NCI-H345 treated with DMSO at 0.1 percent for 48 hours (cell line): ENCODE results near the gene NDST1.

ENCODE experiments used
- DNase-seq: peaks from one replicate; lab custom pipeline; 2025; ENCODE audit not compliant: unreplicated experiment; lab: John Stamatoyannopoulos, UW

NDST1 gene

DNA sequence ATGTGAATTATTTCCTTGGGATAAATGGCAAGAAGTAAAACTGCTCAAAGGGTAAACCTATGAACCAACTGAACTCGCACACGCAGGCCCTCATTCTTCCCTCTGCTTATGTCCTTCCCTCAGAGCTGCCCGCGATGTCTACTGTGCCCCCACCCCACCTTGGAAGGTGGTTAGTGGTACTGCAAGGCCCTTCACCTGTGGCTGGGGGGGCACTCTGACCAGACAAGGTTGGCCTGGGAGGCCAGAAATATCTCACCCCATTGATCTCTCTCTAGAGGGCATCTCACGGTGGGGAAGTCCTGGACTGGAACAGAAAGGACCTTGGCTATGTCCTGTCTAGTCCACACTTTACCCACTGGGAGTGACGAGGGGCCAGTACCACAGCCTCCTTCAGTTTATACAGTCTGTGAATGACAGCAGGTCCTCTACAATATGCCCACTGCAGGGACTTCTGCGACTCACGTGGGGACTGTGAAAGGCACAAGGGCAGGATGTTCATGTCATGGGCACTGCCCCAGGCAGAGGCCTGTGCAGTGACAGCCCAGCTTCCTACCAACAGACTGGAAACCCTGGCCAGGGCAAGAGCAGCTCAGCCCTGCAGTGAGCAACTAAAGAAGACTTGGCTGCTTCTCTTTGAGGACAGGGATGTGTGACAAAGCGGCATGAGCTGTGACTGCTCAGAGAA lies 75.8 kb downstream of the NDST1 start:
- no peak for DNase-seq

DNA sequence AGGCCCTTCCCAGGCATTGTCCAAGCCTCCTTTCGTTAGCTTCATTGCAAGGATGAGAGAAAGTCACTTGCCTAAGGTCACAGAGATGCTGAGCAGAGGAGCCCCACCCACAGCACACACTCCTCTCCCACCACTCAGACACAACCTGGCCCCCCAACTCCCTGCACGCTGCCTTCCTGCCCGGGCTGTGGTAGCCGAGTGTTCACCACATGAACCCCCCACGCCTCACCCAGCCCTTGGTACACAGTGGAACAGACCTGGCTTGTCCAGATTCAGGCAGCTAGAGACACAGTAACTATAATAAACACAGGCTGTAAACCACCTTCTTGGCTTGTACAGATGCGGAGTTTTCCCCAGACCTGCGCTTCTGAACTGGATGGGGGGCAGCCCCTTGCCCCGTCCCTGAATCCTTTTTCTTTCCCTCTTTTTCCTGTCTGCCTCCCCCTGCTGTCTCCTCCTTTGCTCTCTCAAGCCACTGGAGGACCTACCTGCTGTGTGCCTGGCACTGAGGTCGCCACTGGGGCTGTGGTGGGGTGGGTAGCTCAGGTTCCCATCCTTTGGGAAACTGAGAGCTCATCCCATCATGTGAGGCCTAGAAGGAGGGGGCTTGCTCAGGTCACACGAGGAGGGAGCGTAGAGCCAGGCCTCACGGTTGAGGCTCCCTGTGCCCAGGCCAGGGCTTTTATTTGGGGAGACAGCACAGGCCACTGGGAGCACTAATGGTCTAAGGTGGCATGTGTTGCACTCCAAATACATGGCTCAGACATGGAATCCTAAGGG lies 76.8 kb downstream of the NDST1 start:
- no peak for DNase-seq

DNA sequence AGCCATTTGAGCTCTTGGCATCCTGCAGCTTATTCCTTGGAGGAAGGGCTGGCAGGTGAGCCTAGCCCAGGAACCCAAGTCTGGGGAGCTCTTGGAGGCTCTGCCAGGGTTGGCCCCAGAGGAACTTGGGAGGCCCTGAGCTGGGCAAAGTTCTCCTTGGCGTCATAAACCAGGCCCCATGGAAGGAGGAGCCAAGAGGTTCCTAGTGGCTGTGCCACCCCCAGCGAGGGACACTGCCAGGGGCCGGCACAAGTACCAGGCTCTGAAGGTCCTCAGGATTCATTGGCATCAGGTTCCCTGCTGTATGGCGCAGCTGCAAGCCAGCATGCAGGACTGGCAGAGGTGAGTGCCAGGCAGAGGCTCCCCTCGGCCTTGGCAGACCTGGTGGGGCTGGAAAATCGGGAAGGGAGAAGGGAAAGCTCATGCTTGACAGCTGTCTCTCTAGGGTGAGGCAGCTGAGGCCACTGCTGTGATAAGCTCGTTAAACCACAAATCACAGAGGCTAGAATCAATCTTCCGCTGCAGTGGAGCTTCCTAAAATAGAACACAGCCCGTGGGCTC lies 77.9 kb downstream of the NDST1 start:
- DNase-seq: no peak

- no peak for DNase-seq
These were observed 79.1 kb downstream of the NDST1 start for GRCh38 chr5:150587016-150587415.

GRCh38 chr5:150587856-150588595 lies 80.1 kb downstream of the NDST1 start:
- DNase-seq: no peak

DNA sequence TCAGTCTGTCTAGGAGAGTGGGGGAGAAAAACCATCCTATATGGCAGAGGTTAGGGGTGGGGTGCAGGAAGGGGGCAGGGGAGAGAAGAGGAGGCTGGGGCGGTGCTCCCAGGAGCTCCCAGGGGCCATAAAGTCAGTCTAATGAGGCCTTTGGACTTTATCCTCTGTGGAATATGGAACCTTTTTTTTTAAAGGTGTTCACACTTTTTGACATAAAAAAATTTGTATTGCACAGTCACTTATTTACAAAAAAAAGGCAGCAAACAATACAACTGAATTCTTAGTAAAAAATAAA lies 80.6 kb downstream of the NDST1 start:
- no peak for DNase-seq

DNA sequence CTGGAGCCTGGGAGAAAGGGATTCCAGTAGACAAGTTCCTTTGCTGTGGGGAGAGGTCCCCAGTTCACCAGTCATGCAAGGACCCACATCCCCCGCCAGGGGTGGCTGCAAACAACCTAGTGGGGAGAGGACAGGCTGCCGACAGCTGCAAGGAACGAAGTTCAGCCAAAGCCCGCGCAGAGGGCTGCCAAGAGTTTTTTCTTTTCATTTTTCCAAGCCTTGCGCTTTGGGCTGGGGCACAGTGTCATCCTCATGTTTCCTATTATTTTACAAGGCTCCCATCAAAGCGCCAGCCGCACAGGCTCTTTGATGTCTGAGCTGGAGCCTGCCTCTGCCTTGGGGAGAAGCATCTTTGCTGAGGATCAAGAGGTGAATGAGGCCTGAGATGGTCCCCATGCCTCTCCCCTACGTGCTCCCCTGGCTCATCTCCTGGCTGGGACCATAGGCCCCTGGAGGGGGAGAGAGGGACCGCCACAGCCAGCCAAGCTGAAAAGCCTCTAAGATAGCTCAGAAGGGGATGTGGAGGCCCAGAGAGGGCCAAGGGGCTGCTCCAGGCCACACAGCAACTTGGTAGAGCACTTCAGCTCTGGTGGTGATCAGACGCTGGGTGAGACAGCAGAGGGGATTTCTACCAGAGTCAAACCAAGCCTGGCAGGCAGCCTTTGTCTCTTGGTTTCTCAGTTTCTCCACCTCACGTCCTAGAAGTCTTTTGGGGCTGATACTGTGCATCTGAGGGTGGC lies 82.1 kb downstream of the NDST1 start:
- no peak for DNase-seq

DNA sequence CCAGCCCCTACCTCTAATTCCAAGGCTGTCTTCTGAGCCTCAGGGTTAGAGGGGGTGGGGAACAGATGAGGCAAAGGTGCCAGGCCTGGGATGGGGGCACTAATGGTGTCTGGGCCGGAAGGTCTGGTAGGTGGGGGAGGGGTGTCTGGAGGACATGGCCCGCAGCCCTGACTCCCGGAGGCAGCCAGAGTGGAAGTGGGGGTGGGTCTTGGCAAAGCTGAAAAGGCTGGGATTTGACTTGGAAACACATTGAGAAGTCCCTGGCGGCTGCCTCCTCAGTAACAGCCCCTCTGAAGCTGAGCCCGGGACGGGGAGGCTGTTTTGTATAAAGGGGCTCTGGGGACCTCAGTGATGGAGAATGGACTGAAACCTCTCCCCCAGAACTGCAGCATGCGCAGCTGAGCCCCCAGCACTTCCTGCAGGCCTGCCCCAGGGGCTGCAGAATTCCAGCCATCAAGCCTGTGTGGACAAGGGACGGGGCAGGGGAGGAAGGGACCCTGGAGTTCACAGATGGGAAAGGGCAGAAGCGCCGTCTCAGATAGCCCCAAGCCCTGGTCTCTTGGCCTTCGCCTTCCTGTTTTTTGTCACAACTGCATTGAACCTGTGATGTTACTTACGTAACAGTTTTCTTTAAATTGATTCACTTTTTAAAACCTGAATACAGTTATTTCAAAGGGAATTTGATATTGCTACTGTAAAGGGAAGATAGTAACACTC lies 83.2 kb downstream of the NDST1 start:
- DNase-seq: no peak

GRCh38 chr5:150593593-150593992 lies 85.7 kb downstream of the NDST1 start:
- no peak for DNase-seq

DNA sequence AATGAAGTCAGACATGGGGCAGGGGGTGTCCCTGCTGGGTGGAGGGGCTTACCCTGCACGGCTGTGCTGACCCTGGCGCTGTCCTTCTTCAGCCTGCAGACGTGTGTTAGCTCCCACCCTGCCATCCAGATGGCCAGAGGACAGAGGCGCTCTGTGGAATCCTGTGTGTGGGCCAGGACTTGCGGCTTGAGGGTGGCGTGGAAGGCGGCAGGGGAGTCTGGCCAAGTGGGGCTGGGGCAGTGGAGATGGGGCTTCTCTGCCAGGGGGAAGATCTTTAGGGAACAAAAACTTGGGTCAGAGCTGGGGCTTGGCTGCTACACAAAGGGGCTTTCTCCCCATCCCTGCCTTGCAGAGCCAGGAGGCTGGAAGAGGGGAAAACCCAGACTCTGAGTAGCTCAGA lies 86.1 kb downstream of the NDST1 start:
- no peak for DNase-seq

GRCh38 chr5:150595466-150596031 lies 87.6 kb downstream of the NDST1 start:
- no peak for DNase-seq

- no peak for DNase-seq
These were observed 88.4 kb downstream of the NDST1 start for GRCh38 chr5:150596313-150596712.

- no peak for DNase-seq
These were observed 88.9 kb downstream of the NDST1 start for GRCh38 chr5:150596826-150597225.

GRCh38 chr5:150598006-150598405 lies 90.1 kb downstream of the NDST1 start:
- no peak for DNase-seq

GRCh38 chr5:150598821-150599273 lies 90.9 kb downstream of the NDST1 start:
- DNase-seq: no peak

GRCh38 chr5:150599281-150599680 lies 91.3 kb downstream of the NDST1 start:
- no peak for DNase-seq

- peak; percentile 54 for DNase-seq
These were observed 92.1 kb downstream of the NDST1 start for GRCh38 chr5:150599917-150600511.

DNA sequence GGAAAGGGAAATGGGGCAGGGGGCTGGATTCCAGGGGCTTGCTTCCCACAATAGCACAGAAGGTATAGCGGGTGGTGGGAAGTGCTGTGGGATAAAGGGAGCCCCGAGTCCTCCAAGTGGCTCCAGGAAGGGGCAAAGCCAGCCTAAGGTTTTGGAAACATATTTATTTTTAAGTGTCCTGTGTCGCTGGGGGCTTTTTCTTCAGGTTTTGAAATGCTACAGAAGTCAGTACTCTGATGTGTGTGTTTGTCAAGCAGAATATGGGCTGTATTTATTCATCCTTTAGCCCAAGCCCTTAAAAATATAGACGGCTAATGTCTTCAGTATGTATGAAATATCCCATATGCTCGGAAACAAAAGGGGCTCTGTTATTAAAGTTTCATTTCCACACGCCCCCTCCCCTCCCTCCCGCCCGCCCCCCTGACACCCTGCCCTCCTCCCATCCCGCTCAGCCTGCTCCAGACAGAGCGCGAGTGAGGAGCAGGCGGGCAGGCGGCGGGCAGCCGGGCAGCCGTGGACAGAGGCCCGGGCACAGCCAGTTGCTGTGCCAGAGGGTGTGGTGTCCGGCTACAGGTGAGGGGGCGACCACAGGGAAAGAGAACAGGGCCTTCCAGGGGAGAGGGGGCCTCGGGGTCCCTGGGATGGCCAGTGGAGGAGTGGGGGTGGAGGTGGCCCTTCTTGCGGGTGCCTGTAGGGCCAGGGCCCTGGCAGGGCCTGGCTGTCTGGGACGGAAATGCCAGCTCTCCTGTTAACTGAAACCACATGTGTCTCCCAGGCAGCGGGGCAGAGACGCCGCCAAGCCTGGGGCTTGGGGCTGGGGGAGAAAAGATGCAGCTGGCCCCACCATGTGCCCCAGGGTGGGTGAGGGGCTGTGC lies 92.9 kb downstream of the NDST1 start:
- DNase-seq: no peak
